Activated CD4-positive, alpha-beta T cell treated with anti-CD3 and anti-CD28 coated beads for 36 hours (primary cell): ENCODE data around the gene RPL37A. TPM values are rescaled to one million over a fixed set of nuclear protein-coding genes. Genes with fewer than 3 reads are reported as not detected.

ENCODE experiments used
- ATAC-seq: fragments of 200-7000 bp; cut with Tn5 transposase; one replicate; pipeline ENCODE4 v1.10.0; 2021; ENCODE audit warnings: mild to moderate bottlenecking, moderate library complexity
- CTCF ChIA-PET: fragments of 350-600 bp; sonication (Branson Sonifier 250); formaldehyde crosslinking; loops from one replicate; lab custom pipeline; 2021; ENCODE audit warnings: antibody characterized with exemption; lab: Charles Lee
- POLR2A ChIA-PET: fragments of 350-600 bp; sonication (Branson Sonifier 250); formaldehyde crosslinking; loops from one replicate; lab custom pipeline; 2021; ENCODE audit warnings: antibody characterized with exemption, inconsistent platforms; lab: Charles Lee
- DNase-seq: peaks from one replicate; pipeline ENCODE4 v3.0.0-alpha.2; 2020
- H3K27ac Mint-ChIP-seq: one replicate; pipeline ENCODE4 v1.8.0; 2021; ENCODE audit warnings: mixed read lengths
- H3K27me3 Mint-ChIP-seq: one replicate; pipeline ENCODE4 v1.8.0; 2021; ENCODE audit warnings: mixed read lengths
- H3K36me3 Mint-ChIP-seq: one replicate; pipeline ENCODE4 v1.8.0; 2021; ENCODE audit warnings: low read depth, mixed read lengths
- H3K4me1 Mint-ChIP-seq: one replicate; pipeline ENCODE4 v1.8.0; 2021; ENCODE audit warnings: mixed read lengths
- H3K4me3 Mint-ChIP-seq: one replicate; pipeline ENCODE4 v1.8.0; 2021; ENCODE audit warnings: mild to moderate bottlenecking, moderate library complexity, mixed read lengths
- H3K9me3 Mint-ChIP-seq: one replicate; pipeline ENCODE4 v1.8.0; 2021; ENCODE audit warnings: low read depth, mixed read lengths
- intact Hi-C, 2 experiments: fragments of 100-400 bp; cut with DNase I in 1 of 2; cut with micrococcal nuclease in 1 of 2; formaldehyde crosslinking; loops; one replicate each; pipeline versions ENCODE4 v1.14.2 to v1.15.1; 2022 to 2024; cut with DNase I, micrococcal nuclease
- total RNA-seq, 2 experiments: library from RNA; stranded (reverse); gene quantifications; one replicate each; pipeline ENCODE4 v1.2.3, GENCODE V29; 2021

Gene RPL37A
- total RNA-seq, 2 experiments from 2014 or later, result 3,228 to 4,134 TPM

DNA sequence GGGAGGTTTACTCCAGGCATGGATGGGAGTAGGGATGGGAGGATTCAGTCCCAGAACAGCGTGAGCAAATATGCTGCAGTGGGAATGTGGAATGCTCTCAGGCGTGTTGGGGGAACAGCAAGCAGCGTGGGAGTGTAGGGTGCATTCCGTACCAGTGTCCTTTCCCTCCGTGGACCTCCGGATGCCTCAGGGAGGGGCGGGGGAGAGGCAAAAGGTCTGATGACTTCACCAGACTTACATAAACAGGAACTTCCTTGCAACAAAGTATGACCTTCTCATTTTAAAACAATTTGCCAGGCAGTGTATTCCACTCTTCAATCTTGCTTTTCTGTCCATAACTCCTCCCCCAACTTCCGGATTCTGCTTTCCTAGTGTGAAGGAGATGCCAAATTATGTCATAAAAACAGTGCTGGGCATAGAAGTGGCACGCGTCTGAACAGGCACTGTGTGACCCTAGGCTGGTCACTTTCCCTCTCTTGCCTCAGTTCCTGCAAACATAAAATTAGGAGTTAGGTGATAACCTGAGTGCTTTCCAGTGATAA, 36.9 kb downstream of the RPL37A start:
- DNase-seq (no peak), ATAC-seq (no peak)
- intact Hi-C loops, result no loop called here
- H3K27me3 Mint-ChIP-seq, result no peaks in the 10 kb centered on the region
- no peak overlapping the region for H3K4me3 Mint-ChIP-seq
- ChIA-PET POLR2A (no interaction called here), CTCF (interaction anchor here (0.5 kb wide), 1 partner anchor 647 kb away, joined by 3 read pairs; no protein-coding TSS in a partner anchor)
- peaks cover 4% of the 10 kb centered on the region for H3K4me1 Mint-ChIP-seq
- H3K9me3 Mint-ChIP-seq, result no peaks in the 10 kb centered on the region
- no peak overlapping the region for H3K27ac Mint-ChIP-seq
- H3K36me3 Mint-ChIP-seq, result no peaks in the 10 kb centered on the region

- POLR2A ChIA-PET, result no interaction called here
- no peak for ATAC-seq
- Mint-ChIP-seq H3K36me3 (no peaks in the 10 kb centered on the region), H3K4me1 (peaks cover 4% of the 10 kb centered on the region), H3K27ac (no peak overlapping the region), H3K27me3 (no peaks in the 10 kb centered on the region), H3K4me3 (no peak overlapping the region), H3K9me3 (no peaks in the 10 kb centered on the region)
- CTCF ChIA-PET, result interaction anchor here (0.8 to 1.2 kb wide), 2 partner anchors 129 to 1406 kb away, joined by 4 read pairs; no protein-coding TSS in a partner anchor
- intact Hi-C loops, result no loop called here
- DNase-seq, result no peak
Observed at GRCh38 chr2:216536734-216537210, 38.1 kb downstream of the RPL37A start.

- Mint-ChIP-seq H3K4me1 (peaks cover 4% of the 10 kb centered on the region), H3K36me3 (no peaks in the 10 kb centered on the region), H3K4me3 (no peak overlapping the region), H3K27me3 (no peaks in the 10 kb centered on the region), H3K27ac (no peak overlapping the region), H3K9me3 (no peaks in the 10 kb centered on the region)
- POLR2A ChIA-PET, result no interaction called here
- CTCF ChIA-PET, result interaction anchor here (0.8 to 1.2 kb wide), 2 partner anchors 128 to 1405 kb away, joined by 4 read pairs; no protein-coding TSS in a partner anchor
- intact Hi-C loops, result no loop called here
- DNase-seq, result no peak
- no peak for ATAC-seq
Observed at GRCh38 chr2:216537366-216537765, 38.7 kb downstream of the RPL37A start.

- Mint-ChIP-seq H3K27me3 (no peaks in the 10 kb centered on the region), H3K9me3 (no peaks in the 10 kb centered on the region), H3K4me3 (no peak overlapping the region), H3K4me1 (peaks cover 4% of the 10 kb centered on the region), H3K36me3 (no peaks in the 10 kb centered on the region), H3K27ac (no peak overlapping the region)
- intact Hi-C loops, result no loop called here
- ATAC-seq (no peak), DNase-seq (no peak)
- ChIA-PET POLR2A (no interaction called here), CTCF (no interaction called here)
Observed at GRCh38 chr2:216538538-216538937, 39.9 kb downstream of the RPL37A start.

- Mint-ChIP-seq H3K4me1 (peaks cover 4% of the 10 kb centered on the region), H3K9me3 (no peaks in the 10 kb centered on the region), H3K27me3 (no peaks in the 10 kb centered on the region), H3K36me3 (no peaks in the 10 kb centered on the region), H3K4me3 (no peak overlapping the region), H3K27ac (no peak overlapping the region)
- ChIA-PET CTCF (no interaction called here), POLR2A (no interaction called here)
- intact Hi-C loops, result no loop called here
- DNase-seq, result no peak
- no peak for ATAC-seq
Observed at GRCh38 chr2:216539120-216539519, 40.5 kb downstream of the RPL37A start.

DNA sequence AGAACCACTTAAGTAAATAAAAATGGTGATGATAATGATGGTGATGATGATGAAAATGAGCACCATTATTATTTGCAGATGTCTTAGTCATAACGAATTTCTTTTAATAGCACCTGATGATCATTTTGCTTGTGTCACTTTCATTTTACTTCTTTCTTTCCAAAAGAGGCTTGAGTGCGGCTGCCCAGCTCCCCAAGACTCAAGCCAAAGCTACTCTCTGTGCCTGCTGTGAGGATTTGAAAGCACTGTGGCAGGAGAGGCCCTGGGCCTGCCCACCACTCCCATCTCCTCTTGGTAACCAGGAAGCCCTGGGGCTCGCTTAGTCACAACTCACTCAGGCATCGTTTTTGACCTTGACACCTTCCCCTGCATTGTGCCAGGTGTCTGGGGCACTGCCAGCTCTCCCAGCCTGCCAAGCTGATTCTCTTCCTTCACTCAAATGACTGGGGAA, 41.2 kb downstream of the RPL37A start:
- intact Hi-C loops, result no loop called here
- no peak overlapping the region for H3K27ac Mint-ChIP-seq
- CTCF ChIA-PET, result no interaction called here

DNA sequence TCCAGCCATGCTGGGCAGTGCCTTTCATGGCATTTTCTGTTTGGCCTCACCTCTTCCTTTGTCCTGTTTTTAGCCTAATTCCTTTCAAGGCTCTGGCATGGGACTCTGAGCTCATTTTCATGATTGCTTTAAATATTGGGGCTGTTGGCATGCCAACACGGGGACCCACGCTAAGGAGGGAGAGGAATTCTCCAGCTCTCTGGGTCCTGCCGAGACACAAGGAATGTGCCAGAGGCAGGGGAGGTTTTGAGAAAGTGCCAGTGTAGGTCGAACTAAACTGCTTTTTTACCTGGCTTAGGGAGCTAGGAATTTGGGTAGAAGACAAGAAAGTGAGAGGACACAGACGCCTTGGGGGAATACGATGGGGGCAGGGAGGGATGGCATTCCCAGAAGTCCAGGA, 42.3 kb downstream of the RPL37A start:
- Mint-ChIP-seq H3K4me1 (no peaks in the 10 kb centered on the region), H3K4me3 (no peak overlapping the region), H3K27me3 (peaks cover 8% of the 10 kb centered on the region), H3K27ac (no peak overlapping the region), H3K9me3 (no peaks in the 10 kb centered on the region), H3K36me3 (no peaks in the 10 kb centered on the region)
- DNase-seq (no peak), ATAC-seq (no peak)
- ChIA-PET CTCF (interaction anchor here (0.8 to 1.5 kb wide), 2 partner anchors 10 to 22 kb away, joined by 3 to 4 read pairs; no protein-coding TSS in a partner anchor), POLR2A (no interaction called here)
- intact Hi-C loops, result no loop called here

More for the DNA sequence above, 41.2 kb downstream of the RPL37A start:
- POLR2A ChIA-PET, result no interaction called here
- ATAC-seq, result no peak
- H3K27me3 Mint-ChIP-seq, result no peaks in the 10 kb centered on the region
- peaks cover 4% of the 10 kb centered on the region for H3K4me1 Mint-ChIP-seq
- H3K36me3 Mint-ChIP-seq, result no peaks in the 10 kb centered on the region
- no peaks in the 10 kb centered on the region for H3K9me3 Mint-ChIP-seq
- no peak overlapping the region for H3K4me3 Mint-ChIP-seq
- no peak for DNase-seq

- ChIA-PET POLR2A (no interaction called here), CTCF (interaction anchor here (0.8 to 1.5 kb wide), 3 partner anchors 9 to 22 kb away, joined by 3 to 4 read pairs (median 3); no protein-coding TSS in a partner anchor)
- DNase-seq, result no peak
- Mint-ChIP-seq H3K27ac (no peak overlapping the region), H3K27me3 (peaks cover 8% of the 10 kb centered on the region), H3K36me3 (no peaks in the 10 kb centered on the region), H3K4me1 (no peaks in the 10 kb centered on the region), H3K9me3 (no peaks in the 10 kb centered on the region), H3K4me3 (no peak overlapping the region)
- no peak for ATAC-seq
- intact Hi-C loops, result no loop called here
Observed at GRCh38 chr2:216541505-216541904, 42.9 kb downstream of the RPL37A start.

DNA sequence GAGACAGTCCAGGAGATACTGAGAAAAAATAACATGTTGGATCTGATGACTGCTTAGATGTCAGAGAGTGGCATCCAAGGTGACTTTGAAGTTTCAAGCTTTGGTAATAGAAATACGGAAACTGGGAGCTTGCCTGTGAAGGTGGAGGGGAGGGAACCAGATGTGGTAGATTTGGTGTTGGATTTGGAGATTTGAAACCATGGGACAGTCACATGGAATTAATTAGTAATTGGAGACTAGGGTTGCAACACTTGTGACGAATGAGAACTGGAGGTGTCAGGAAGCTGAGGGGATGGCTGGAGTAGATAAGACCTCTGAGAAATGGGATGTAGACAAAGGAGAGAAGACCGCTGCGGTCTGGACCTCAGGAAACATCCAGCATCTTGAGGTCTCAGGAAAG, 46.7 kb downstream of the RPL37A start:
- no peaks in the 10 kb centered on the region for H3K9me3 Mint-ChIP-seq
- no peaks in the 10 kb centered on the region for H3K4me1 Mint-ChIP-seq
- peaks cover 10% of the 10 kb centered on the region for H3K27me3 Mint-ChIP-seq
- DNase-seq (no peak), ATAC-seq (no peak)
- no peak overlapping the region for H3K27ac Mint-ChIP-seq
- CTCF ChIA-PET, result interaction anchor here (0.6 to 0.7 kb wide), 2 partner anchors 121 to 1994 kb away, joined by 3 read pairs; no protein-coding TSS in a partner anchor
- H3K4me3 Mint-ChIP-seq, result no peak overlapping the region
- intact Hi-C loops, result no loop called here
- POLR2A ChIA-PET, result no interaction called here
- no peaks in the 10 kb centered on the region for H3K36me3 Mint-ChIP-seq

DNA sequence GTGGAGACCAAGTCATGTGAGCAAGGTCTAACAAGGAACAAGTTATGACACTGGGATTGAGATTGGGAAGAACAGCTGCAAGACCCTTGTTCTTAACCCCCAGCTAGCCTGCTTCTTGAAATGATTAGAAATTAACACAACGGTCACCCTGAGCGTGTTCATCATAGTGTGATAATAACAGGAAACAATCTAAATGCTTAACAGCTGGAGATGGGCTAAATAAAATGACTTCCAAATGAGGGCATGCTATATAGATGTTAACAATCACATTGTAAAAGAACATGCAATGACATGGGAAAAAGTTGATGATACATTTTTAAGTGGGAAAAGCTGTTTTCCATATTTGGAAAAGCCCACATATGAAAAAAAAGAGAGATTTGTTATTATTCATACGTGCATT, 47.6 kb downstream of the RPL37A start:
- H3K4me3 Mint-ChIP-seq, result no peak overlapping the region
- H3K36me3 Mint-ChIP-seq, result no peaks in the 10 kb centered on the region
- no peaks in the 10 kb centered on the region for H3K9me3 Mint-ChIP-seq
- H3K27me3 Mint-ChIP-seq, result peaks cover 10% of the 10 kb centered on the region
- DNase-seq (no peak), ATAC-seq (no peak)
- ChIA-PET POLR2A (no interaction called here), CTCF (no interaction called here)
- no peaks in the 10 kb centered on the region for H3K4me1 Mint-ChIP-seq
- intact Hi-C loops, result no loop called here
- no peak overlapping the region for H3K27ac Mint-ChIP-seq

GRCh38 chr2:216546641-216547403, 48.2 kb downstream of the RPL37A start:
- Mint-ChIP-seq H3K27me3 (peaks cover 10% of the 10 kb centered on the region), H3K4me1 (no peaks in the 10 kb centered on the region), H3K36me3 (no peaks in the 10 kb centered on the region), H3K27ac (no peak overlapping the region), H3K9me3 (no peaks in the 10 kb centered on the region), H3K4me3 (no peak overlapping the region)
- ChIA-PET POLR2A (no interaction called here), CTCF (no interaction called here)
- no peak for ATAC-seq
- DNase-seq, result no peak
- intact Hi-C loops, result no loop called here

DNA sequence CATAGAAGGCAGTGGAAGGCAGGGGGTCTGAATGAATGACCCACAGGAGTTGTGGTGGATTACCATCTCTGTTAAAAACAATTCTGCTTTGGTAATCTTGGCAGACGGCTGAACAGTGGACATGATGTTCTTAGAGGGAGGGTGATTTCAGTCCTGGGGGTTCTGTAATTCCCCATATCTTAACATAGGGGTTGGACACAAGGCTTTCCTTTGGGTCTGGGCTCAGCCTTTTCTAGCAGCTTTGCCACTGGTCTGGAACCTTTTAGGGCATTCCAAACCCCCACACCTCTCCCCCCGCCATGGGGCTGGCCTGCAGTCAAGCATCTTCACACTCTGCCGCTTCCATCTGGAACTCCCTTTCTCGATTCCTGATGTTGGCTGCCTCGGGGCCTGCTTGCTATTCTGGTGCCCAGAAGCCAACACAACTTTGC, 50.3 kb downstream of the RPL37A start:
- ChIA-PET CTCF (no interaction called here), POLR2A (no interaction called here)
- Mint-ChIP-seq H3K27ac (no peak overlapping the region), H3K36me3 (no peaks in the 10 kb centered on the region), H3K9me3 (no peaks in the 10 kb centered on the region), H3K4me1 (no peaks in the 10 kb centered on the region), H3K27me3 (peaks cover 10% of the 10 kb centered on the region), H3K4me3 (no peak overlapping the region)
- no peak for DNase-seq
- intact Hi-C loops, result no loop called here
- no peak for ATAC-seq
